GM19043 (cell line): ENCODE measurements around the gene BRI3.

Experiments
- ATAC-seq: cut with Tn5 transposase; IDR thresholded peaks from one replicate; pipeline ENCODE4 v1.9.1; 2021; ENCODE audit warnings: low read depth; ENCODE audit not compliant: unreplicated experiment

The BRI3 gene

GRCh38 chr7:98251601-98252424, 29.7 kb upstream of the BRI3 start, which contains the start of gene TECPR1:
Gene TECPR1 (minus strand): TSS chr7:98252232. CDS start chr7:98246146, 6,086 bp downstream.
- peak; percentile 96 for ATAC-seq

GRCh38 chr7:98252425-98253054, 28.9 kb upstream of the BRI3 start:
- peak; percentile 24 for ATAC-seq

GRCh38 chr7:98254516-98254915, 27.0 kb upstream of the BRI3 start:
- no peak for ATAC-seq

GRCh38 chr7:98254951-98255610, 26.4 kb upstream of the BRI3 start:
- ATAC-seq = no peak

- no peak for ATAC-seq
These were observed 25.1 kb upstream of the BRI3 start for GRCh38 chr7:98256431-98256830.

- ATAC-seq = no peak
These were observed 23.8 kb upstream of the BRI3 start for GRCh38 chr7:98257701-98258100.

- no peak for ATAC-seq
These were observed 15.6 kb upstream of the BRI3 start for GRCh38 chr7:98265841-98266271.

GRCh38 chr7:98266840-98267239, 14.6 kb upstream of the BRI3 start:
- no peak for ATAC-seq

- ATAC-seq = no peak
These were observed 14.2 kb upstream of the BRI3 start for GRCh38 chr7:98267303-98267702.

- no peak for ATAC-seq
These were observed 5.2 kb upstream of the BRI3 start for GRCh38 chr7:98276241-98276761.

- ATAC-seq = no peak
These were observed 3.1 kb upstream of the BRI3 start for GRCh38 chr7:98278408-98278807.

GRCh38 chr7:98278936-98279335, 2.5 kb upstream of the BRI3 start:
- ATAC-seq = no peak

GRCh38 chr7:98280296-98280695, 1.2 kb upstream of the BRI3 start:
- no peak for ATAC-seq

- ATAC-seq = peak; percentile 31
These were observed 496 bp downstream of the BRI3 start for GRCh38 chr7:98281757-98282606.

- no peak for ATAC-seq
These were observed 1.2 kb downstream of the BRI3 start for GRCh38 chr7:98282703-98283102.

GRCh38 chr7:98283127-98283886, 1.8 kb downstream of the BRI3 start:
- no peak for ATAC-seq

- ATAC-seq = no peak
These were observed 2.4 kb downstream of the BRI3 start for GRCh38 chr7:98283887-98284222.

- ATAC-seq = no peak
These were observed 3.0 kb downstream of the BRI3 start for GRCh38 chr7:98284335-98285036.
